ENCODE data around the gene RPTOR.
A peak's percentile ranks its signal among the peaks of the same experiment; 100 is the strongest.

Gene RPTOR

DNA sequence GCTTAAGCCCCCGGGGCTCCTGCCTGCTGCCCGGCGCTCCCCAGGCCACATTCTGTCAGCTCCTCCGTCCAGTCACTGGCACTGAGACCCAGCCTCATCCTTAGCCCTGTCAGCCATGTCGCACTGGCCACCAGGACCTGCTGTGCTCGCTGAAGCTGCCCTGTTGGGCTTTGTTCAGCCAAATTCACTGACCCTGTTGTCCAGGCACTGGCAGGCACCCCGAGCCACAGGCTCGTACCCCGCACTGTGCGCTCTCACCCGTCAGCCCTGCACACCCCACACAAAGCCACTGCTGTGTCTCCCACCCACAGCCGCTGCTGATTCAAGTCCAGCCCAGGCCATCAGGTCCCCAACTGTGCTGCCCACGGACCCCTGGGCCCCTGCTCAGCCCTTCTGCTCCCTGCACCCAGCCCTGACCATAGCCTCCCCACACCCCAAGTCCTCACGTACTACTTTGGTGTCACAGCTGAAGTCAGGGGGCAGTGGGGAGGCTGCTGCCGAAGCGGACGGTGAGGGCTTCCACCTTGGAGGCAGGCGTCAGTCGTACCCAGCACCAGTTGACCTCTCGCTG is 315.5 kb downstream of the RPTOR start:
- H3K9ac ChIP-seq (ENCODE audit: low read length): peak overlapping the region; percentile 15
- H3K9me3 ChIP-seq (ENCODE audit: control insufficient read depth, low read length): no peaks in the 10 kb centered on the region
- H3K27me3 ChIP-seq (replicated peaks; ENCODE audit: control insufficient read depth, insufficient read depth, low read length): no peaks in the 10 kb centered on the region
- peaks cover 20% of the 10 kb centered on the region for H3K36me3 ChIP-seq (ENCODE audit: control insufficient read depth, insufficient read depth, low read length, severe bottlenecking)
- no peak for DNase-seq (ENCODE audit: low read depth)
- H3K4me1 ChIP-seq (ENCODE audit: control insufficient read depth, insufficient read depth, low read length): peaks cover 29% of the 10 kb centered on the region
- H3K4me3 ChIP-seq (ENCODE audit: low read length): no peak overlapping the region

DNA sequence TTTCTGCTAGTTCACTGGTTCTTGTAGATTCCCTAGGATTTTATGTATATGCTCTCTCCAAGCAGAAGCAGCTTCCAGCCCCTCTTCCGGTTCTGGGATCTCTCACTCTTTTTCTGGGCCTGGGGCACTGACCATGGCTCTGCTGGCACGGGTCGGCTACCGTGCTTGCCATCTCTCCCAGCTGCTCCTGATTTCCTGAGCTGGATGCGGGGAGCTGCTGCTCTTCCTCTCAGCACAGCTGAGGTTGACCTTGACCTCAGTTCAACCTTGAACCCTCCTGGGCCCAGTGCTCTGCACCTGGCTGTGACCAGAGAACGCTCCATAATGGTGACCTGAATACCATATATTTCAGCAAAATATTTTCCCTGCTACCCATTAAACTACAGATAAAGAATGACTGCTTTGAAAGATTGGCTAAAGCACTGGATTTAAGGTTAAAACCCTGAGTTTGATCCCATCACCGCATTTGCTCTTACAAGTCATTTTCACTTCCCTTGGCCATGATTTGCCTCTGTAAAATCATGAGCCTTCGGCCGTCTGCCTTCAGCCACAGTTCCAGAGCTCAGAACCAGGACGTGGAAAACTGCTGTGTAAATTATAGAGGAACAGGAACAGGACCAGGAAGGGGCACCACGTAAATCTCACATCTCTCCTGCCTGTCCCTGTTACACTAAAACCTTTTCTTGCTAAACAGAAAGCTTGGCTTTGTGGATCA is 316.2 kb downstream of the RPTOR start:
- Histone ChIP-seq H3K27me3 (replicated peaks; ENCODE audit: control insufficient read depth, insufficient read depth, low read length) (no peaks in the 10 kb centered on the region), H3K4me3 (ENCODE audit: low read length) (no peak overlapping the region), H3K9me3 (ENCODE audit: control insufficient read depth, low read length) (no peaks in the 10 kb centered on the region), H3K36me3 (ENCODE audit: control insufficient read depth, insufficient read depth, low read length, severe bottlenecking) (peaks cover 15% of the 10 kb centered on the region), H3K9ac (ENCODE audit: low read length) (no peak overlapping the region), H3K4me1 (ENCODE audit: control insufficient read depth, insufficient read depth, low read length) (peaks cover 27% of the 10 kb centered on the region)
- DNase-seq (ENCODE audit: low read depth): no peak

DNA sequence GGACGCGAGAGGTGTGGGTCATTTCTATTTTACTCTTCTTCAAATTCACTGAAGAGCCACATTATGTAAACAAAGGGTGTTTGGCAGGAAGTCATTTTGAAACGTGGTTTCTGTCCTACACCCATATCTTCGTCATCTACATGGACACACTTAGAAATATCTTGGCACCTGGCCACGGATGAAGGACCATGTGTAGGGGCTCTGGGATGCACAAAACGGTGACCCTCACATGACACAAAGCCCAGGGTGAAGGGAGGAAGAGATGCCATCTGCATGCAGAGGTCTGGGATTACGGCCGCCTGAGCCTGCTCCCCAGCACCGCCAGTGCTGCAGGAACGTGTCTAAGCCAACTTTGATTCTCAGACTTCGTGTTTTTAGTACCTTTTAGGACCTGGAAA is 316.8 kb downstream of the RPTOR start:
- H3K9ac ChIP-seq (ENCODE audit: low read length): no peak overlapping the region

DNA sequence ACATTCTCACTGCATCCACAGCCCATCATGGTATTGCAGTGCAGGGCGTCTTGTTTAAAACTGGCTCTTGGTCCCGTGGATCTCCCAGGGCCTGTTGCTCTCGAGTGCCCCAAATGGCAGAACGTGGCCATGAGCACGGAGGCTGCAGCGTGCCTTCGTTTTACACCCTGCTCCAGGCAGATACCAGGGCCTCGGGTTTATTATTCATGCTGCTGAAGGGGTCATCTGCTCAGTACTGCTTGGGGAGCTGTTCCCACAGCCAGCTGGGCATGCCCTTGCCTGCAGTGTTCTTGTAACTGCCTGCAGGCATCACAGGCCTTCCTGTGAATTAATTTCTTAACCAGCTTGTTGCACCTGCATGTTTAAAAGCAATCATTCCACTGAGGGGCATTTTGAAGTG is 317.3 kb downstream of the RPTOR start:
- H3K27me3 ChIP-seq (replicated peaks; ENCODE audit: control insufficient read depth, insufficient read depth, low read length): no peaks in the 10 kb centered on the region
- DNase-seq (ENCODE audit: low read depth): peak; percentile 16
- H3K4me3 ChIP-seq (ENCODE audit: low read length): no peak overlapping the region

More for the DNA sequence above, 316.8 kb downstream of the RPTOR start:
- no peak overlapping the region for H3K4me3 ChIP-seq (ENCODE audit: low read length)
- no peak for DNase-seq (ENCODE audit: low read depth)
- no peaks in the 10 kb centered on the region for H3K27me3 ChIP-seq (replicated peaks; ENCODE audit: control insufficient read depth, insufficient read depth, low read length)
- H3K9me3 ChIP-seq (ENCODE audit: control insufficient read depth, low read length): no peaks in the 10 kb centered on the region
- H3K36me3 ChIP-seq (ENCODE audit: control insufficient read depth, insufficient read depth, low read length, severe bottlenecking): peaks cover 15% of the 10 kb centered on the region
- peaks cover 21% of the 10 kb centered on the region for H3K4me1 ChIP-seq (ENCODE audit: control insufficient read depth, insufficient read depth, low read length)

DNA sequence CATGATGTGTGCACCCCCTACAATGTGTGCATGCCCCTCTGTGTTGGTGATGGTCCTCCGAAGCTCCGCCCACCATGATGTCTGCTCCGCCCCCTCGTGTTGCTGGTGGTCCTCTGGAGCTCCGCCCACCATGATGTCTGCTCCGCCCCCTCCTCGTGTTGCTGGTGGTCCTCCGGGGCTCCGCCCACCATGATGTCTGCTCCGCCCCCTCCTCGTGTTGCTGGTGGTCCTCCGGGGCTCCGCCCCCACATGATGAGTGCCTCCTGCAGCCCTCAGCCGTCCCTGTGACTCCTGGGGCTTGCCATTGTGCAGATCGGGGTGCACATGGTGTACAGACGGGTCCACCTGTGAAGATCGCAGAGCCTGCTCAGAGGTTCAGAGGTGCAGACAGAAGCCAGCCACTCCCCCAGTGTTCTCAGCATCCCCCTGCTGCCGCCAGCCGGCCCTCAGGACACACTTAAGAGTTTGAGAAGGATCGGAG is 317.9 kb downstream of the RPTOR start:
- no peaks in the 10 kb centered on the region for H3K9me3 ChIP-seq (ENCODE audit: control insufficient read depth, low read length)
- H3K9ac ChIP-seq (ENCODE audit: low read length): no peak overlapping the region
- no peak for DNase-seq (ENCODE audit: low read depth)
- H3K36me3 ChIP-seq (ENCODE audit: control insufficient read depth, insufficient read depth, low read length, severe bottlenecking): peaks cover 15% of the 10 kb centered on the region
- no peak overlapping the region for H3K4me3 ChIP-seq (ENCODE audit: low read length)
- peaks cover 13% of the 10 kb centered on the region for H3K4me1 ChIP-seq (ENCODE audit: control insufficient read depth, insufficient read depth, low read length)
- no peaks in the 10 kb centered on the region for H3K27me3 ChIP-seq (replicated peaks; ENCODE audit: control insufficient read depth, insufficient read depth, low read length)

More for the DNA sequence above, 317.3 kb downstream of the RPTOR start:
- peaks cover 15% of the 10 kb centered on the region for H3K36me3 ChIP-seq (ENCODE audit: control insufficient read depth, insufficient read depth, low read length, severe bottlenecking)
- no peaks in the 10 kb centered on the region for H3K9me3 ChIP-seq (ENCODE audit: control insufficient read depth, low read length)
- H3K9ac ChIP-seq (ENCODE audit: low read length): no peak overlapping the region
- H3K4me1 ChIP-seq (ENCODE audit: control insufficient read depth, insufficient read depth, low read length): peaks cover 16% of the 10 kb centered on the region

DNA sequence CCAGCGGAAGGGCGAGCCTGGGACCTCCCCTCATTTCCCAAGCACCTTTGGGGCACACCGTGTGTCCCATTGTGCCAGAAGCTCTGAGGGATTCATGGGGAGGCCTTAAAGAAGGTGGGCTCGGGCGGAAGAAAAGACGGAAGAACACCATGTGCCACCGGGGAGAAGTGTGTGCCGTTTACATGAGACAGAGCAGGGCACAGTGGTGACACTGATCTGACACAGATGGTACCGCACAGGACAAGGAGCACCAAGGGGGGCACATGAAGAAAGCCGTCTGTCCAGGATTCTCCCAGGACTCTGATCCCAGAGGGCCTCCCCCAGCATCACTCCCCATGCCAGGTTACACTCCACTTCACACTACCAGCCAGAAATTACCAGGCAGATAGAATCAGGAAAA is 318.3 kb downstream of the RPTOR start:
- DNase-seq (ENCODE audit: low read depth): no peak
- H3K4me3 ChIP-seq (ENCODE audit: low read length): no peak overlapping the region

DNA sequence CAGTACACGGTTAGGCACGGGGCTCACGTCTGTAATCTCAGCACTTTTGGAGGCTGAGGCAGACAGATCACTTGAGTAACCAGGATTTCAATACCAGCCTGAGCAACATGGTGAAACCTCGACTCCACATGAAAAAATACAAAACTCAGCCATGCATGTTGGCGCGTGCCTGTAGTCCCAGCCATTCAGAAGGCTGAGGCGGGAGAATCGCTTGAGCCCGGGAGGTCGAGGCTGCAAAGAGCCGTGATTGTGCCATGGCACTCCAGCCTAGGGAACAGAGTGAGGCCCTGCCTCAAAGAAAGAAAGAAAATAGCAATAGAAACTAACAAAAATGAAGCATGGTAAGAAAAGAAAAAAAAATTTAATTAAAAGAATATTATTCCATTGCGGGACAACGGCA is 319.0 kb downstream of the RPTOR start:
- Histone ChIP-seq H3K27me3 (replicated peaks; ENCODE audit: control insufficient read depth, insufficient read depth, low read length) (no peaks in the 10 kb centered on the region), H3K4me1 (ENCODE audit: control insufficient read depth, insufficient read depth, low read length) (peaks cover 12% of the 10 kb centered on the region), H3K9me3 (ENCODE audit: control insufficient read depth, low read length) (no peaks in the 10 kb centered on the region), H3K9ac (ENCODE audit: low read length) (no peak overlapping the region), H3K4me3 (ENCODE audit: low read length) (no peak overlapping the region), H3K36me3 (ENCODE audit: control insufficient read depth, insufficient read depth, low read length, severe bottlenecking) (peaks cover 15% of the 10 kb centered on the region)
- no peak for DNase-seq (ENCODE audit: low read depth)

More for the DNA sequence above, 318.3 kb downstream of the RPTOR start:
- Histone ChIP-seq H3K9ac (ENCODE audit: low read length) (no peak overlapping the region), H3K4me1 (ENCODE audit: control insufficient read depth, insufficient read depth, low read length) (peaks cover 13% of the 10 kb centered on the region), H3K27me3 (replicated peaks; ENCODE audit: control insufficient read depth, insufficient read depth, low read length) (no peaks in the 10 kb centered on the region), H3K9me3 (ENCODE audit: control insufficient read depth, low read length) (no peaks in the 10 kb centered on the region), H3K36me3 (ENCODE audit: control insufficient read depth, insufficient read depth, low read length, severe bottlenecking) (peaks cover 15% of the 10 kb centered on the region)

DNA sequence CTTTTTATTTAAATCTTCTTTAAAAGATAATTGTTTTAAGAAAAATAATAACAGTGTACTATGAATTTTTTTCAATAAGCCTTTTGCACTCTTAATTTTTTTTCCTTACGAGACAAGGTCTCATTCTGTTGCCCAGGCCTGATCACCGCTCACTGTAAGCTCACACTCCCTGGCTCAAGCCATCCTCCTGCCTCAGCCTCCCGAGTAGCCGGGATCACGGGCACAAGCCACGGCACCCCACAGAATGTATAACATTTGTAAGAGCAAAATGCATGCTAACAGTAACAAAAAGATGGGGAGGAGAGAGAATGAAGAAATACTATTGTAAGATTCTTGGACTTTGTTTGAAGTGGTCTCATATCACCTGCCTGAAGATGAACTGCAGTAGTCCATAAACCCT is 320.1 kb downstream of the RPTOR start:
- DNase-seq (ENCODE audit: low read depth): no peak
- H3K27me3 ChIP-seq (replicated peaks; ENCODE audit: control insufficient read depth, insufficient read depth, low read length): no peaks in the 10 kb centered on the region

DNA sequence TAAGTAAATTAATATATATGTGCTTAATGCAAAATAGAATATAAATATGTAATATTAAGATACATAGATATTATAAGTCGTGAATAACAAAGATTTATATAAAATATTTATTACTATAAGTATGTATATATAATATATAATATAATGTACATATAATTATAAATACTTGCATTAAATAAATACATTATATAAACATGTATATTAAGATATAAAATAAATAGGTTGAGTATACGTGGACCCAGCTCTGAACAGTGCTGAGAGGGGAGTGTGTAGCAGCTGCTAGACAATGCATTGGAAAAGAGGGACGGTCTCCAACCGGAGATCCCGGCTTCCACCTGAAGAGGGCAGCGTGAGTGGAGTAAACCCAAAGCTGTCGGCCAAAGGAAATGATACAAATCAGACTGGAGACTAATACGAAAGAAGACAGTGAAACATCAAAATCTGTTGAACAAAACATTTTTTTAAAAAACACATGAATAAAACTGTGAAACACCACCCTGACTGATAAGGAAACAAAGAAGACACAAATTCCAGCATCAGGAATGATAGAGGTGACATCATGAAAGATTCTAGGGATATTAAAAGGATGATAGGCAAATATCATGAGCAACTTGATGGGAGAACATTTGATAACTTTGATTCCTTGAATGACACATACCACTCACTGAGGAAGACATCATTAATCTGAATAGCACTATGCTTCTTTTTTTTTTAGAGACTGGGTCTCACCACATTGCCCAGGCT is 321.6 kb downstream of the RPTOR start:
- DNase-seq (ENCODE audit: low read depth): peak; percentile 77
- Histone ChIP-seq H3K27me3 (replicated peaks; ENCODE audit: control insufficient read depth, insufficient read depth, low read length) (no peaks in the 10 kb centered on the region), H3K9ac (ENCODE audit: low read length) (no peak overlapping the region), H3K36me3 (ENCODE audit: control insufficient read depth, insufficient read depth, low read length, severe bottlenecking) (peaks cover 15% of the 10 kb centered on the region), H3K9me3 (ENCODE audit: control insufficient read depth, low read length) (no peaks in the 10 kb centered on the region), H3K4me3 (ENCODE audit: low read length) (no peak overlapping the region), H3K4me1 (ENCODE audit: control insufficient read depth, insufficient read depth, low read length) (no peaks in the 10 kb centered on the region)

More for the DNA sequence above, 320.1 kb downstream of the RPTOR start:
- Histone ChIP-seq H3K4me3 (ENCODE audit: low read length) (no peak overlapping the region), H3K36me3 (ENCODE audit: control insufficient read depth, insufficient read depth, low read length, severe bottlenecking) (peaks cover 15% of the 10 kb centered on the region), H3K9me3 (ENCODE audit: control insufficient read depth, low read length) (no peaks in the 10 kb centered on the region), H3K4me1 (ENCODE audit: control insufficient read depth, insufficient read depth, low read length) (peaks cover under 1% of the 10 kb centered on the region), H3K9ac (ENCODE audit: low read length) (no peak overlapping the region)

DNA sequence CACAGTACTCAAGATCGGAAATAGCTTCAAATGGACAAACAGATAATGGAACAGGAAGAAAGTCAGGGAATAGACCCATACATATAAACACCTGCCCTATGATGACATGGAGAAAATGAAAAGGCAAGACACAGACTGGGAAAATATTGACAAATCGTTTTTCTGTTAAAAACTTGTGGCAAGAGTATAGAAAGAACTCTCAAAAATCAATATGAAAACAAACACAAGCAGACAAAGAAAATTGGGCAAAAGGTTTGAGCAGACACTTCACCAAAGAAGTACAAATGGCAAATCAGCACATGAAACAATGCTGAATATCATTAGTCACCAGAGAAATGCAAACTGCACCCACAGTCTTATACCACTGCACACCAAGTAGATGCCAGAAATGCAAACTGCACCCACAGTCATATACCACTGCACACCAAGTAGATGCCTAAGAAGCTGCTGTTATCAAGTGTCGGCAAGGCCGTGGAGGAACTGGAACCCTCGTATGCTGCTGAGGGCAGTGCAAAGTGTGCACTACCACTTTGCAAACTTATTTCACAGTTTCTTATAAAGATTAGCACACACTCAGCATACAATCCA is 323.5 kb downstream of the RPTOR start:
- Histone ChIP-seq H3K4me1 (ENCODE audit: control insufficient read depth, insufficient read depth, low read length) (no peaks in the 10 kb centered on the region), H3K36me3 (ENCODE audit: control insufficient read depth, insufficient read depth, low read length, severe bottlenecking) (peaks cover 10% of the 10 kb centered on the region), H3K9ac (ENCODE audit: low read length) (no peak overlapping the region), H3K27me3 (replicated peaks; ENCODE audit: control insufficient read depth, insufficient read depth, low read length) (no peaks in the 10 kb centered on the region), H3K9me3 (ENCODE audit: control insufficient read depth, low read length) (no peaks in the 10 kb centered on the region), H3K4me3 (ENCODE audit: low read length) (no peak overlapping the region)
- DNase-seq (ENCODE audit: low read depth): no peak

All from adipocyte (in vitro differentiated cells).